CD8-positive, alpha-beta memory T cell (primary cell): ENCODE results near the gene CHCHD6. TPM values are rescaled to one million over a fixed set of nuclear protein-coding genes. Genes with fewer than 3 reads are reported as not detected.

Experiments used
- CTCF ChIA-PET: fragments of 350-600 bp; sonication (Branson Sonifier 250); formaldehyde crosslinking; loops from one replicate; lab custom pipeline; 2021; ENCODE audit warnings: antibody characterized with exemption; lab: Charles Lee
- POLR2A ChIA-PET: fragments of 350-600 bp; sonication (Branson Sonifier 250); formaldehyde crosslinking; loops from one replicate; lab custom pipeline; 2021; ENCODE audit warnings: antibody characterized with exemption; lab: Charles Lee
- DNase-seq, 5 donors: peaks; one replicate each; pipeline versions ENCODE4 v3.0.0 to v3.0.0-alpha.2; 2020 to 2022; ENCODE audit warnings: mixed read lengths in 1 of 5
- H3K27ac ChIP-seq: one replicate; pipeline ENCODE4 v1.7.0; 2013; ENCODE audit warnings: low read depth, mild to moderate bottlenecking, low read length, moderate library complexity
- H3K27me3 ChIP-seq: 2 replicates; pipeline ENCODE4 v1.7.0; 2013; ENCODE audit warnings: low read length, mild to moderate bottlenecking; ENCODE audit not compliant: insufficient read depth, poor library complexity, severe bottlenecking
- H3K36me3 ChIP-seq: 2 replicates; pipeline ENCODE4 v1.7.0; 2013; ENCODE audit warnings: mild to moderate bottlenecking, low read length, moderate library complexity; ENCODE audit not compliant: insufficient read depth
- H3K4me1 ChIP-seq: 2 replicates; pipeline ENCODE4 v1.7.0; 2013; ENCODE audit warnings: mild to moderate bottlenecking, low read length, moderate library complexity; ENCODE audit not compliant: insufficient read depth
- H3K4me3 ChIP-seq: 2 replicates; pipeline ENCODE4 v1.7.0; 2013; ENCODE audit warnings: mild to moderate bottlenecking, low read length
- H3K9me3 ChIP-seq: 2 replicates; pipeline ENCODE4 v1.7.0; 2013; ENCODE audit warnings: mild to moderate bottlenecking, low read length
- H3K27ac Mint-ChIP-seq, 8 donors: one replicate each; pipeline ENCODE4 v1.8.0; 2020 to 2021; ENCODE audit warnings: mixed read lengths in 8 of 8, mild to moderate bottlenecking in 6 of 8, inconsistent platforms in 3 of 8, moderate library complexity in 3 of 8
- H3K27me3 Mint-ChIP-seq, 2 donors: one replicate each; pipeline ENCODE4 v1.8.0; 2020 to 2021; ENCODE audit warnings: mixed read lengths in 2 of 2, mild to moderate bottlenecking in 1 of 2, moderate library complexity in 1 of 2
- H3K36me3 Mint-ChIP-seq, 3 donors: one replicate each; pipeline ENCODE4 v1.8.0; 2020 to 2021; ENCODE audit warnings: mixed read lengths in 3 of 3, inconsistent platforms in 1 of 3, mild to moderate bottlenecking in 1 of 3
- H3K4me1 Mint-ChIP-seq, 3 donors: one replicate each; pipeline ENCODE4 v1.8.0; 2020 to 2021; ENCODE audit warnings: mixed read lengths in 3 of 3, inconsistent platforms in 1 of 3, mild to moderate bottlenecking in 1 of 3
- H3K4me3 Mint-ChIP-seq, 7 donors: one replicate each; pipeline ENCODE4 v1.8.0; 2020 to 2021; ENCODE audit warnings: mixed read lengths in 7 of 7, mild to moderate bottlenecking in 6 of 7, moderate library complexity in 4 of 7, inconsistent platforms in 2 of 7
- H3K9me3 Mint-ChIP-seq, 5 donors: one replicate each; pipeline ENCODE4 v1.8.0; 2020 to 2022; ENCODE audit warnings: mixed read lengths in 5 of 5, mild to moderate bottlenecking in 3 of 5, moderate library complexity in 2 of 5, inconsistent platforms in 1 of 5
- polyA plus RNA-seq: library from polyadenylated mRNA; unstranded; fragments of 300-500 nt; fragmentation: Illumina TruSeq; gene quantifications from one replicate; pipeline ENCODE4 v1.2.3, GENCODE V29; 2021
- total RNA-seq, 2 experiments: library from RNA; stranded (reverse); gene quantifications; one replicate each; pipeline ENCODE4 v1.2.3, GENCODE V29; 2021

Gene CHCHD6
- total and polyA plus RNA-seq, 3 experiments from 2014 or later = 12.0 to 16.7 (median 15.0) TPM

GRCh38 chr3:126995926-126996512 is 292.0 kb downstream of the CHCHD6 start:
- no peaks in the 10 kb centered on the region for H3K4me1 ChIP-seq
- CTCF ChIA-PET = interaction anchor here (1.3 kb wide), 1 partner anchor 12 kb away, joined by 4 read pairs; no protein-coding TSS in a partner anchor
- H3K4me3 ChIP-seq = no peak overlapping the region
- H3K27me3 ChIP-seq = no peaks in the 10 kb centered on the region
- no peak overlapping the region for H3K27ac Mint-ChIP-seq
- H3K9me3 ChIP-seq = no peaks in the 10 kb centered on the region
- no peak for DNase-seq
- H3K27me3 Mint-ChIP-seq = no peaks in the 10 kb centered on the region
- no peaks in the 10 kb centered on the region for H3K9me3 Mint-ChIP-seq
- H3K36me3 ChIP-seq = no peaks in the 10 kb centered on the region
- H3K27ac ChIP-seq = no peak overlapping the region
- H3K36me3 Mint-ChIP-seq = peaks cover 0 to 5% (median 0%) of the 10 kb centered on the region in 3 donors
- peaks cover 0 to 3% (median 0%) of the 10 kb centered on the region in 3 donors for H3K4me1 Mint-ChIP-seq
- POLR2A ChIA-PET = no interaction called here
- no peak overlapping the region for H3K4me3 Mint-ChIP-seq

DNA sequence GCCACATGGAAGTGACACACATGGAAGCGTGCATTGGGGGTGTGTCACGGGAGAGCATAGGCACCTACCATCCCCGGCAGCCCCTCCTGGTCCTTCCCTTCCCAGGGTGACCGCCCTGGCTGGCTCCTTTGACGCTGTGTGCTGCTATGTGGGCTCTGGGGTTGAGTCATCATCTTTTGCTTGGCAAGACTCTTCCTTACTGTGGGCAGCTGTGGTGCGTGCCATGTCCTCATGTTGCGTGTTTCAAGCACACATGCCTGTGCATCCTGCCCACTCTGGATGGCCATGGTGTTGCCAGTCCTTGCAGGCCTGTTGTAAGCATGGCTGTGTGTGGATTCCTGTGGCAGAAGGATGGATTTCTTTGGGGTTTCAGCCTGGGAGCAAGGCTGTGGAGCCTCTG is 292.9 kb downstream of the CHCHD6 start:
- Mint-ChIP-seq H3K4me1 (peaks cover 0 to 3% (median 0%) of the 10 kb centered on the region in 3 donors), H3K27me3 (no peaks in the 10 kb centered on the region), H3K27ac (no peak overlapping the region), H3K9me3 (no peaks in the 10 kb centered on the region), H3K36me3 (peaks cover 0 to 3% (median 0%) of the 10 kb centered on the region in 3 donors), H3K4me3 (no peak overlapping the region)
- H3K9me3 ChIP-seq = no peaks in the 10 kb centered on the region
- CTCF ChIA-PET = no interaction called here
- H3K27me3 ChIP-seq = no peaks in the 10 kb centered on the region
- no peaks in the 10 kb centered on the region for H3K4me1 ChIP-seq
- no peaks in the 10 kb centered on the region for H3K36me3 ChIP-seq
- no peak overlapping the region for H3K27ac ChIP-seq
- DNase-seq = no peak
- no peak overlapping the region for H3K4me3 ChIP-seq
- POLR2A ChIA-PET = no interaction called here

DNA sequence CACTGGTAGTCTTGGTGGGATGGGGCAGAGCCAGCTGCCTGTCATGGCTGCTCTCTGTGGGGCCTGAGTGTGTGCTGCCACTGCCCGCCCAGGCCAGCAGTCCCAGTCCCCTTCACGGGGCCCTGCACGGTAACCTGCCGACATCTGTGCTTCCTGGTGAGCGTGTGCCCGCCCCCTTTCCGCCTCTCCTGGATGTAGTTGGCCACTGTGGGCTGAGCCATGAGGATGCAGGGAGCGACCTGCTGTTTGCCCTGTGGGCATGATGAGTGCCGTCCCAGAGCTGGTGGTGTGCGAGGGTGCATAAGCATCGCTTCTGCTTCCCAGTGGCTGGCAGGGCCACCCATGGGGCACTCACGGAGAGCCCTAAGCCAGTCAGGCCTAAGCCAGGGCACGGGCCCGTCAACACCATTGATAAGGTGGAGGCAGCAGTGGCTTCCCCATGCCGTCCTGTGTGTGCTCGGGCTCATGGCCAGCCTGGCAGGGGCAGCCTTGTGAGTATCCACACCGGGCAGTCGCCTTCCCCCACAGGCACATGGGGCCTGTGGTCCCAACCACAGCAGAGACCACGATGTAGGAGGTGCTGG is 293.5 kb downstream of the CHCHD6 start:
- peaks cover 0 to 3% (median 0%) of the 10 kb centered on the region in 3 donors for H3K36me3 Mint-ChIP-seq
- no peaks in the 10 kb centered on the region for H3K27me3 Mint-ChIP-seq
- H3K4me3 Mint-ChIP-seq = no peak overlapping the region
- Histone ChIP-seq H3K36me3 (no peaks in the 10 kb centered on the region), H3K4me3 (no peak overlapping the region), H3K4me1 (no peaks in the 10 kb centered on the region), H3K9me3 (no peaks in the 10 kb centered on the region), H3K27ac (no peak overlapping the region), H3K27me3 (no peaks in the 10 kb centered on the region)
- ChIA-PET CTCF (no interaction called here), POLR2A (no interaction called here)
- H3K9me3 Mint-ChIP-seq = no peaks in the 10 kb centered on the region
- no peak for DNase-seq
- H3K27ac Mint-ChIP-seq = peak overlapping the region in 1 of 8 donors; percentile 52
- peaks cover 0 to 5% (median 0%) of the 10 kb centered on the region in 3 donors for H3K4me1 Mint-ChIP-seq

DNA sequence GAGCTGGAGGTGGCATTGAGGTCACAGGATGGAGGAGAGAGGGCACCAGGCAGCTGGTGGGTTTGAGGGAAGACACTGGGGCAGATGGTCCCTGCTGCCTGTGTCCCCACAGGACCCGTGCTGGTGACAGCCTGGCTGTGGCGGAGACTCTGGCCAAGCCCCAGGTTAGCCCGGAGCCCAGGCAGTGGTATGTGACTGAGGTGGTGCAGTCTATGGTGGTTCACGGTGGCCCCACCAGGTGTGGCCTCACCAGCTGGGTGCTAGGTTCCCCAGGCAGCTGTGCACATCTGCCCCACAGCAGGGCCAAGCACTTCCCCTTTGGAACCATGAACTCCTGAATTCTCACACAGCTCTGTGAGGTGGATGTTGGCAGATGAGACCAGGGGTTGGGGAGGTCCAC is 294.3 kb downstream of the CHCHD6 start:
- Histone ChIP-seq H3K4me3 (no peak overlapping the region), H3K27ac (no peak overlapping the region), H3K27me3 (no peaks in the 10 kb centered on the region), H3K4me1 (no peaks in the 10 kb centered on the region), H3K36me3 (no peaks in the 10 kb centered on the region), H3K9me3 (no peaks in the 10 kb centered on the region)
- H3K27me3 Mint-ChIP-seq = no peaks in the 10 kb centered on the region
- ChIA-PET POLR2A (no interaction called here), CTCF (no interaction called here)
- H3K36me3 Mint-ChIP-seq = peaks cover 0 to 3% (median 0%) of the 10 kb centered on the region in 3 donors
- DNase-seq = no peak
- no peaks in the 10 kb centered on the region for H3K9me3 Mint-ChIP-seq
- H3K27ac Mint-ChIP-seq = peak overlapping the region in 3 of 8 donors; percentile 32 to 63 (median 52)
- peaks cover 0 to 7% (median 0%) of the 10 kb centered on the region in 3 donors for H3K4me1 Mint-ChIP-seq
- peak overlapping the region in 1 of 7 donors; percentile 18 for H3K4me3 Mint-ChIP-seq

DNA sequence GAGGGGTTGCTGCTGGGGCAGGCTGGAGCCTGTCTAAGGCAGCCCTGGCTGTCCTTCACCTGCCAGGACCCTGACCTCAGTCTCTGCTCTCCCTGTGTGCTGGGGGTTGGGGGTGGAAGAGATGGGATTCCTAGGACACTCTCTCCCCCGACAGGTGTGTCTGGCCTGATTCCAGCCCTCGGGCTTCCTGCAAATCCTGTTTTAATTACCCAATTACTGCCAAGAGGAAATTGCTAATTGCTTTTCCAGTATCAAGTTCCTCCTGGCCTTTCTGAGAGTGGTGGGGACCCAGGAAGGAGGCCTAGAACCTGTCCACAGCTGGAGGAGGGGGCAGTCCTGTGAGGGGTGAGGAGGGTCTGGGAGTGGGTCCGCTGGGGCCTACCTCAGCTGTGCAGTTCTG is 294.7 kb downstream of the CHCHD6 start:
- POLR2A ChIA-PET = no interaction called here
- H3K9me3 Mint-ChIP-seq = no peaks in the 10 kb centered on the region

DNA sequence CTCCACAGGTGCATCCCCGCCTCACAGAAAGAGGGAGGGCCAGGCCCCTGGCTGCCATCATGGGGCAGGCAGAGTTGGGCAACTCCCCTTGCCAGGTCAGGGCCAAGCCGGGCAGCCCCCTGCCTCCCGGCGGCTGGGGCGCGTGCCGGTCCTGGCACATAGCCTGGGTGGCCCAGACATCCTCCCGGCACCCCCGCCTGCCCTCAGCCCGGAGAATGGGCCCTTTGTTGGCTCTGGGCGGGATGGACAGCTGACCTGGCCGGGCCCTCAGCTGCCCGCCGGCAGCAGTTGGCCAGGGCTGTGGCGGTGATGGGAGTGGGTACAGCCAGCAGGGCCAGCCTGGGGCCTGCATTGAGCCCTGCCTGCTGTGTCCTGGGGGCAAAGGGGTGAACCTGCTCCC is 295.3 kb downstream of the CHCHD6 start:
- ChIA-PET POLR2A (no interaction called here), CTCF (no interaction called here)
- peaks cover 0 to 2% (median 0%) of the 10 kb centered on the region in 3 donors for H3K36me3 Mint-ChIP-seq
- H3K27me3 ChIP-seq = no peaks in the 10 kb centered on the region
- H3K36me3 ChIP-seq = no peaks in the 10 kb centered on the region
- no peak overlapping the region for H3K27ac Mint-ChIP-seq
- H3K27me3 Mint-ChIP-seq = no peaks in the 10 kb centered on the region
- H3K4me1 Mint-ChIP-seq = peaks cover 0 to 4% (median 0%) of the 10 kb centered on the region in 3 donors
- no peak overlapping the region for H3K4me3 Mint-ChIP-seq
- H3K4me1 ChIP-seq = no peaks in the 10 kb centered on the region
- no peak overlapping the region for H3K4me3 ChIP-seq
- no peaks in the 10 kb centered on the region for H3K9me3 Mint-ChIP-seq
- no peak overlapping the region for H3K27ac ChIP-seq
- no peaks in the 10 kb centered on the region for H3K9me3 ChIP-seq
- DNase-seq = no peak

More for the DNA sequence above, 294.7 kb downstream of the CHCHD6 start:
- H3K4me3 Mint-ChIP-seq = no peak overlapping the region
- H3K4me3 ChIP-seq = no peak overlapping the region
- H3K27me3 ChIP-seq = no peaks in the 10 kb centered on the region
- H3K27ac Mint-ChIP-seq = no peak overlapping the region
- H3K27me3 Mint-ChIP-seq = no peaks in the 10 kb centered on the region
- no peaks in the 10 kb centered on the region for H3K36me3 ChIP-seq
- CTCF ChIA-PET = no interaction called here
- H3K4me1 Mint-ChIP-seq = peaks cover 0 to 6% (median 0%) of the 10 kb centered on the region in 3 donors
- no peak overlapping the region for H3K27ac ChIP-seq
- H3K36me3 Mint-ChIP-seq = peaks cover 0 to 2% (median 0%) of the 10 kb centered on the region in 3 donors
- no peak for DNase-seq
- no peaks in the 10 kb centered on the region for H3K4me1 ChIP-seq
- no peaks in the 10 kb centered on the region for H3K9me3 ChIP-seq

- Histone ChIP-seq H3K9me3 (no peaks in the 10 kb centered on the region), H3K4me1 (no peaks in the 10 kb centered on the region), H3K27ac (no peak overlapping the region), H3K36me3 (no peaks in the 10 kb centered on the region), H3K27me3 (no peaks in the 10 kb centered on the region), H3K4me3 (no peak overlapping the region)
- Mint-ChIP-seq H3K36me3 (peaks cover 0 to 3% (median 0%) of the 10 kb centered on the region in 3 donors), H3K9me3 (no peaks in the 10 kb centered on the region), H3K4me3 (no peak overlapping the region), H3K4me1 (peaks cover 0 to 4% (median 0%) of the 10 kb centered on the region in 3 donors), H3K27me3 (no peaks in the 10 kb centered on the region), H3K27ac (no peak overlapping the region)
- no peak for DNase-seq
- ChIA-PET CTCF (no interaction called here), POLR2A (no interaction called here)
Measured at GRCh38 chr3:127000119-127000518, 296.1 kb downstream of the CHCHD6 start.

- ChIA-PET POLR2A (no interaction called here), CTCF (no interaction called here)
- Histone ChIP-seq H3K27ac (no peak overlapping the region), H3K4me3 (no peak overlapping the region), H3K9me3 (no peaks in the 10 kb centered on the region), H3K4me1 (no peaks in the 10 kb centered on the region), H3K27me3 (no peaks in the 10 kb centered on the region), H3K36me3 (no peaks in the 10 kb centered on the region)
- H3K27me3 Mint-ChIP-seq = no peaks in the 10 kb centered on the region
- H3K36me3 Mint-ChIP-seq = peaks cover 0 to 3% (median 0%) of the 10 kb centered on the region in 3 donors
- no peak overlapping the region for H3K27ac Mint-ChIP-seq
- H3K9me3 Mint-ChIP-seq = no peaks in the 10 kb centered on the region
- H3K4me3 Mint-ChIP-seq = no peak overlapping the region
- no peak for DNase-seq
- H3K4me1 Mint-ChIP-seq = peaks cover 0 to 4% (median 0%) of the 10 kb centered on the region in 3 donors
Measured at GRCh38 chr3:127000761-127001160, 296.7 kb downstream of the CHCHD6 start.
